ENCODE results near the gene SCN10A. TPM values are rescaled to one million over a fixed set of nuclear protein-coding genes. Genes with fewer than 3 reads are reported as not detected.
A peak's percentile ranks its signal among the peaks of the same experiment; 100 is the strongest.

The SCN10A gene
- total and polyA plus RNA-seq, 2 of the 13 experiments (the other 11 are each of a cell fraction or from before 2014, with no cell fraction given): not detected

GRCh38 chr3:38805765-38806386 is 10.1 kb downstream of the SCN10A start (continued):
- peak; percentile 79; the same call in 1 of the 2 replicates for TF ChIP-seq SPEN (CRISPR knock-in tag; IDR thresholded peaks at IDR 0.05; ENCODE audit: low read depth)
- TF ChIP-seq ZBTB38 (CRISPR knock-in tag; IDR thresholded peaks at IDR 0.05): peak; percentile 21; the same call in 1 of the 2 replicates
- TF ChIP-seq ZNF567 (CRISPR knock-in tag; IDR thresholded peaks at IDR 0.05; ENCODE audit: borderline replicate concordance): no peak
- TF ChIP-seq, protein P1, sequence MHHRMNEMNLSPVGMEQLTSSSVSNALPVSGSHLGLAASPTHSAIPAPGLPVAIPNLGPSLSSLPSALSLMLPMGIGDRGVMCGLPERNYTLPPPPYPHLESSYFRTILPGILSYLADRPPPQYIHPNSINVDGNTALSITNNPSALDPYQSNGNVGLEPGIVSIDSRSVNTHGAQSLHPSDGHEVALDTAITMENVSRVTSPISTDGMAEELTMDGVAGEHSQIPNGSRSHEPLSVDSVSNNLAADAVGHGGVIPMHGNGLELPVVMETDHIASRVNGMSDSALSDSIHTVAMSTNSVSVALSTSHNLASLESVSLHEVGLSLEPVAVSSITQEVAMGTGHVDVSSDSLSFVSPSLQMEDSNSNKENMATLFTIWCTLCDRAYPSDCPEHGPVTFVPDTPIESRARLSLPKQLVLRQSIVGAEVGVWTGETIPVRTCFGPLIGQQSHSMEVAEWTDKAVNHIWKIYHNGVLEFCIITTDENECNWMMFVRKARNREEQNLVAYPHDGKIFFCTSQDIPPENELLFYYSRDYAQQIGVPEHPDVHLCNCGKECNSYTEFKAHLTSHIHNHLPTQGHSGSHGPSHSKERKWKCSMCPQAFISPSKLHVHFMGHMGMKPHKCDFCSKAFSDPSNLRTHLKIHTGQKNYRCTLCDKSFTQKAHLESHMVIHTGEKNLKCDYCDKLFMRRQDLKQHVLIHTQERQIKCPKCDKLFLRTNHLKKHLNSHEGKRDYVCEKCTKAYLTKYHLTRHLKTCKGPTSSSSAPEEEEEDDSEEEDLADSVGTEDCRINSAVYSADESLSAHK (CRISPR knock-in tag; IDR thresholded peaks at IDR 0.05; ENCODE audit: borderline replicate concordance): peak; percentile 97
- no peak; the same call in 1 of the 2 replicates for TF ChIP-seq HNF4A (CRISPR knock-in tag; IDR thresholded peaks at IDR 0.05)
- TF ChIP-seq ZNF547 (CRISPR knock-in tag; IDR thresholded peaks at IDR 0.05): peak; percentile 92
- TF ChIP-seq KDM2A (CRISPR knock-in tag; IDR thresholded peaks at IDR 0.05; ENCODE audit: borderline replicate concordance, low read depth): peak; percentile 87
- TF ChIP-seq, protein P2, sequence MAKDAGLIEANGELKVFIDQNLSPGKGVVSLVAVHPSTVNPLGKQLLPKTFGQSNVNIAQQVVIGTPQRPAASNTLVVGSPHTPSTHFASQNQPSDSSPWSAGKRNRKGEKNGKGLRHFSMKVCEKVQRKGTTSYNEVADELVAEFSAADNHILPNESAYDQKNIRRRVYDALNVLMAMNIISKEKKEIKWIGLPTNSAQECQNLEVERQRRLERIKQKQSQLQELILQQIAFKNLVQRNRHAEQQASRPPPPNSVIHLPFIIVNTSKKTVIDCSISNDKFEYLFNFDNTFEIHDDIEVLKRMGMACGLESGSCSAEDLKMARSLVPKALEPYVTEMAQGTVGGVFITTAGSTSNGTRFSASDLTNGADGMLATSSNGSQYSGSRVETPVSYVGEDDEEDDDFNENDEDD (CRISPR knock-in tag; IDR thresholded peaks at IDR 0.05; ENCODE audit: borderline replicate concordance): peak; percentile 69; the same call in 1 of the 2 replicates
- no peak for TF ChIP-seq IKZF1 (IDR thresholded peaks at IDR 0.05)
- peak; percentile 90; the same call in 1 of the 2 replicates for TF ChIP-seq ZNF691 (CRISPR knock-in tag; IDR thresholded peaks at IDR 0.05; ENCODE audit: borderline replicate concordance, low read depth)
- peak; percentile 93 for TF ChIP-seq ARNTL (CRISPR knock-in tag; IDR thresholded peaks at IDR 0.05)
- TF ChIP-seq, protein P3, sequence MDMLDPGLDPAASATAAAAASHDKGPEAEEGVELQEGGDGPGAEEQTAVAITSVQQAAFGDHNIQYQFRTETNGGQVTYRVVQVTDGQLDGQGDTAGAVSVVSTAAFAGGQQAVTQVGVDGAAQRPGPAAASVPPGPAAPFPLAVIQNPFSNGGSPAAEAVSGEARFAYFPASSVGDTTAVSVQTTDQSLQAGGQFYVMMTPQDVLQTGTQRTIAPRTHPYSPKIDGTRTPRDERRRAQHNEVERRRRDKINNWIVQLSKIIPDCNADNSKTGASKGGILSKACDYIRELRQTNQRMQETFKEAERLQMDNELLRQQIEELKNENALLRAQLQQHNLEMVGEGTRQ (IDR thresholded peaks at IDR 0.05; ENCODE audit: low read depth, low read length): no peak
- TF ChIP-seq, protein P3 (CRISPR knock-in tag; IDR thresholded peaks at IDR 0.05; ENCODE audit: borderline replicate concordance): no peak
- TF ChIP-seq CREM (IDR thresholded peaks at IDR 0.05): no peak
- no peak for TF ChIP-seq CREM (CRISPR knock-in tag; IDR thresholded peaks at IDR 0.05)
- peak; percentile 99 for TF ChIP-seq HOXA5 (CRISPR knock-in tag; IDR thresholded peaks at IDR 0.05)
- peak; percentile 93 for TF ChIP-seq CBX5 (CRISPR knock-in tag; IDR thresholded peaks at IDR 0.05; ENCODE audit: borderline replicate concordance)
- TF ChIP-seq LCORL (IDR thresholded peaks at IDR 0.05): no peak
- 0 out of 2 replicates have a peak, but pooled peaks have one; percentile 38 for TF ChIP-seq LCORL (CRISPR knock-in tag; IDR thresholded peaks at IDR 0.05)
- TF ChIP-seq MLX (CRISPR knock-in tag; IDR thresholded peaks at IDR 0.05): peak; percentile 77
- TF ChIP-seq ZNF710 (CRISPR knock-in tag; IDR thresholded peaks at IDR 0.05; ENCODE audit: borderline replicate concordance): no peak; the same call in 1 of the 2 replicates

All from HepG2 (cell line).